Measurements from ENCODE around the gene APC2. TPM values are rescaled to one million over a fixed set of nuclear protein-coding genes. Genes with fewer than 3 reads are reported as not detected.

APC2 gene
- total RNA-seq, 2 experiments from 2014 or later: 0.07 to 0.15 TPM

Other genes starting within 250 kb of the APC2 start
- 10 to 100 TPM; 66.4 to 74.3 TPM for gene STK11, start 244.3 kb upstream of the APC2 start, total RNA-seq
- gene CBARP, start 212.1 kb upstream of the APC2 start, total RNA-seq: 1 to 10 TPM; 1.3 to 2.1 TPM
- gene ATP5F1D, start 208.4 kb upstream of the APC2 start, total RNA-seq: 100 to 1,000 TPM; 178 to 192 TPM
- gene MIDN, start 201.5 kb upstream of the APC2 start, total RNA-seq: 10 to 100 TPM; 54.1 to 54.6 TPM
- gene CIRBP, start 180.8 kb upstream of the APC2 start, total RNA-seq: 100 to 1,000 TPM; 171 to 173 TPM
- gene FAM174C, start 174.6 kb upstream of the APC2 start, total RNA-seq: 10 to 100 TPM; 74.8 to 76.1 TPM
- not detected for gene EFNA2, start 164.2 kb upstream of the APC2 start, total RNA-seq
- gene NDUFS7, start 66.2 kb upstream of the APC2 start, total RNA-seq: 100 to 1,000 TPM; 117 to 119 TPM
- gene GAMT, start 48.6 kb upstream of the APC2 start, total RNA-seq: 10 to 100 TPM; 21.0 to 21.1 TPM
- gene DAZAP1, start 42.5 kb upstream of the APC2 start, total RNA-seq: 100 to 1,000 TPM; 226 to 242 TPM
- gene RPS15, start 11.7 kb upstream of the APC2 start, total RNA-seq: 1,000 to 10,000 TPM; 1,642 to 1,717 TPM
- 10 to 100 TPM; 24.4 to 26.9 TPM for gene C19orf25, start 29.1 kb downstream of the APC2 start, total RNA-seq
- 1 to 10 TPM; 1.5 to 2.7 TPM for gene PCSK4, start 40.2 kb downstream of the APC2 start, total RNA-seq
- gene REEP6, start 41.1 kb downstream of the APC2 start, total RNA-seq: 1 to 10 TPM; 1.8 to 1.9 TPM
- 1 to 10 TPM; 1.9 to 3.7 TPM for gene ADAMTSL5, start 62.9 kb downstream of the APC2 start, total RNA-seq
- not detected for gene PLK5, start 74.0 kb downstream of the APC2 start, total RNA-seq
- gene MEX3D, start 118.2 kb downstream of the APC2 start, total RNA-seq: 1 to 10 TPM; 6.0 to 6.1 TPM
- gene MBD3, start 142.7 kb downstream of the APC2 start, total RNA-seq: 10 to 100 TPM; 67.7 to 71.4 TPM
- gene UQCR11, start 155.3 kb downstream of the APC2 start, total RNA-seq: 100 to 1,000 TPM; 266 to 277 TPM
- 10 to 100 TPM; 88.9 to 95.5 TPM for gene TCF3, start 202.5 kb downstream of the APC2 start, total RNA-seq